GM12872 (cell line): Measurements from ENCODE around the gene LDB2.

ENCODE experiments used
- TF ChIP-seq, protein P1 (sequence below): IDR thresholded peaks from 3 replicates; pipeline ENCODE4 v1.5.1; 2011; ENCODE audit warnings: low read depth, mild to moderate bottlenecking, low read length, moderate library complexity; ENCODE audit not compliant: insufficient read depth

LDB2 gene

DNA sequence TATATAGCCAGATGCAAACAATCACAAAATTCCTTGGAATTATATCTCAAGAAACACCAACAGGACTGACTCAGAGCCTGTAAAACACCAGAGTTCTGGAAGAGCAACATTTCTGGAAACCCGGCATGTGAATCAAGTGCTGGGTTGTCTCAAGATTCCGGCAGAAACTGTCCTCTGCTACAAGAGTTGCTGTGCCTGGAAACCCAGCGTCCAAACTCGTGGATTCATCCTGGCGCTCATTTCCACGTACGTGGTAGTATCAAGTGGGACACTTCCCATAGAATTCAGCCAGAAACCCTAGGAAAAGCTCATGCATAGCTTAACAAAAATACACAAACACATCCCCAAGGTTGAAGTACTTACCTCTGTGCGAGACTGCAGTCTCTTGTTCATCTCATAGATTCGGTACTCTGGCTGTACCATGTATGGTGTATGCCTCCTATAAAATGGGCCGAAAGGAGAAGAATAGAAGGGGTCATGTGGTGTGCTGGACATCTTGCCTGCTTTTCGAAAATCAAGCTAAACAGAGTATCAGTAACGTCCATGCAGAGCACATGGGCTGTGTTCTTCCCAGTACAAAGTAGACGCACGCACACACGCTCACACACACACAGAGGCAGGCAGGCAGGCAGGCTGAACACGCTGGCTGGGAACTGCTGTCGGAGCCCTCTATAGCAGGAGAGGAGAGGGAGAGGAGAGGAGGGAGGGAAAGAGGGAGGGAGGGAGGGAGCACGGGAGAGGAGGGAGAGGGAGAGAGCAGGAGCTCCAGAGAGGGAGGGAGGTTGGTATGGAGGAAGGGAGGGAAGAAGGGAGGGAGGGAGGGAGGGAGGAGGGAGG, at the start of gene LDB2:
TSS of gene LDB2 (minus strand) at position 655 of the 837 bp plus-strand sequence.
- TF ChIP-seq, protein P1, sequence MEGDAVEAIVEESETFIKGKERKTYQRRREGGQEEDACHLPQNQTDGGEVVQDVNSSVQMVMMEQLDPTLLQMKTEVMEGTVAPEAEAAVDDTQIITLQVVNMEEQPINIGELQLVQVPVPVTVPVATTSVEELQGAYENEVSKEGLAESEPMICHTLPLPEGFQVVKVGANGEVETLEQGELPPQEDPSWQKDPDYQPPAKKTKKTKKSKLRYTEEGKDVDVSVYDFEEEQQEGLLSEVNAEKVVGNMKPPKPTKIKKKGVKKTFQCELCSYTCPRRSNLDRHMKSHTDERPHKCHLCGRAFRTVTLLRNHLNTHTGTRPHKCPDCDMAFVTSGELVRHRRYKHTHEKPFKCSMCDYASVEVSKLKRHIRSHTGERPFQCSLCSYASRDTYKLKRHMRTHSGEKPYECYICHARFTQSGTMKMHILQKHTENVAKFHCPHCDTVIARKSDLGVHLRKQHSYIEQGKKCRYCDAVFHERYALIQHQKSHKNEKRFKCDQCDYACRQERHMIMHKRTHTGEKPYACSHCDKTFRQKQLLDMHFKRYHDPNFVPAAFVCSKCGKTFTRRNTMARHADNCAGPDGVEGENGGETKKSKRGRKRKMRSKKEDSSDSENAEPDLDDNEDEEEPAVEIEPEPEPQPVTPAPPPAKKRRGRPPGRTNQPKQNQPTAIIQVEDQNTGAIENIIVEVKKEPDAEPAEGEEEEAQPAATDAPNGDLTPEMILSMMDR = no peak

DNA sequence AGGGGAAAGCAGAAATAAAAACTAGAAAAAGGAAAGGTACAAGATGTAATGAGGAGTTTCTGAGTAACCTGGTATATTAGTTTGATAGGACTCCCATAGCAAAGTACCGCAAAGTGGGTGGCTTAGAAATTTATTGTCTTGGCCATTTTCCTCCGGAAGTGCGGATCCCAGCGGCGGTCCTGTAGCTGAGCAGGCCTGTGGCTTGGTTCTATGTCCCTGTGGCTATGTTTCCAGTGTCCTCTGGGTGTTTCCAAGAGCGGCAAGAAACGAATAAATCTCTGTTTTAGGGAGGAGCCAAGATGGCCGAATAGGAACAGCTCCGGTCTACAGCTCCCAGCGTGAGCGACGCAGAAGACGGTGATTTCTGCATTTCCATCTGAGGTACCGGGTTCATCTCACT, 44.0 kb upstream of the LDB2 start:
- TF ChIP-seq, protein P1 = no peak

- TF ChIP-seq, protein P1 = no peak
Measured at GRCh38 chr4:16939178-16939577, 40.7 kb upstream of the LDB2 start.

- TF ChIP-seq, protein P1 = no peak
Measured at GRCh38 chr4:16938512-16939040, 40.1 kb upstream of the LDB2 start.

DNA sequence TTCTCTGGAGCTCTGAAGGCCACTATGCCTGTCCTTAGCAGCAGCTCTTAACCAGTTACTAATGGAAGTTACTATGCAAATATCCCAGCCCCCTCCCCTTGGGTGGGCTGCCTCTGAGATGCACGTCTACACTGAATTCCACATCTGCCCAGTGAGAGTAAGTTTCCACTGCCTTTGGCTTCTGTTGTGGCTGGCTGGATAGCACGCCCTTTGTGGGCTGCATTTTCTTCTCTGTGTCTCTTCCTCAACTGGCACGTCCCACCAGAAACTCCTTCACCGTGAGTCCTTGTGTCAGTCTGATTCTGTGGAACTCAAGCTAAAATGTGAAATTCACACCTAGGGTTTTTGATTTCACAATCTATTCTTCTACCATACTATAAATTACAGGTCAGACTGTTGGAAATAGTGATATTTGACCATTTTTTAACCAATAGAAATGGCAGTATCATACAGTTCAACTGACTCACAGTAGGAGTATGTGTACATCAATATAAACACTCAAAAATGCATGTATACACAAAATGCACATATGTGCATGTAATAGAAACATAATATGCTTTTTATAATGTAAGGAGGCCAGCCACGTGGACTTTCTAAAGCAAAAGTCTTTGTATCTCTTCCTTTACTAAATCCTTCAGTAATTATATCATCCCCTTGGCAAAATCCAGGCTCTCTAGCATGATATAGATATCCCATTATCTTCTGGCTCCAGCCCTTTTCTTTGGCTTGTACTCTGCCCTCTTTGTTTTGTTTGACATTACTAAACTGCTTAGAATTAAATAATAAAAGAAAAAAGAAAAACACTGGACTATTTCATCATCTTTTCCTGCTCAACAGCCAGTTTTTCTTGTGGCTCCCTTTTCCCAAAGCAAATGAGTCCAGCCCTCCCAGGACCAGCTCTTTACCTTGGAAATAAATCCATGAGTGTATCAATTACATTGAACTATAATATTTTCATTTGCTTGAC, 33.2 kb upstream of the LDB2 start:
- TF ChIP-seq, protein P1 = no peak

- TF ChIP-seq, protein P1 = no peak
Measured at GRCh38 chr4:16926214-16926613, 27.8 kb upstream of the LDB2 start.

GRCh38 chr4:16916719-16917337, 18.4 kb upstream of the LDB2 start:
- TF ChIP-seq, protein P1 = peak; percentile 99
